NCI-H1092 (cell line): ENCODE measurements around the gene KCNJ6.
"Not testable (repeated sequence)": the region's sequence is repeated elsewhere in the genome, so short reads cannot be mapped to it uniquely, and the experiment has no call there.

Experiments used
- DNase-seq: peaks from one replicate; lab custom pipeline; 2025; lab: John Stamatoyannopoulos, UW

The KCNJ6 gene

GRCh38 chr21:37732927-37733326 lies 183.3 kb downstream of the KCNJ6 start:
- no peak for DNase-seq

- DNase-seq, result no peak
Observed at GRCh38 chr21:37724201-37724600, 192.1 kb downstream of the KCNJ6 start.

- DNase-seq, result no peak
Observed at GRCh38 chr21:37717534-37717933, 198.7 kb downstream of the KCNJ6 start.

- not testable (repeated sequence) for DNase-seq
Observed at GRCh38 chr21:37712569-37712934, 203.7 kb downstream of the KCNJ6 start.

DNA sequence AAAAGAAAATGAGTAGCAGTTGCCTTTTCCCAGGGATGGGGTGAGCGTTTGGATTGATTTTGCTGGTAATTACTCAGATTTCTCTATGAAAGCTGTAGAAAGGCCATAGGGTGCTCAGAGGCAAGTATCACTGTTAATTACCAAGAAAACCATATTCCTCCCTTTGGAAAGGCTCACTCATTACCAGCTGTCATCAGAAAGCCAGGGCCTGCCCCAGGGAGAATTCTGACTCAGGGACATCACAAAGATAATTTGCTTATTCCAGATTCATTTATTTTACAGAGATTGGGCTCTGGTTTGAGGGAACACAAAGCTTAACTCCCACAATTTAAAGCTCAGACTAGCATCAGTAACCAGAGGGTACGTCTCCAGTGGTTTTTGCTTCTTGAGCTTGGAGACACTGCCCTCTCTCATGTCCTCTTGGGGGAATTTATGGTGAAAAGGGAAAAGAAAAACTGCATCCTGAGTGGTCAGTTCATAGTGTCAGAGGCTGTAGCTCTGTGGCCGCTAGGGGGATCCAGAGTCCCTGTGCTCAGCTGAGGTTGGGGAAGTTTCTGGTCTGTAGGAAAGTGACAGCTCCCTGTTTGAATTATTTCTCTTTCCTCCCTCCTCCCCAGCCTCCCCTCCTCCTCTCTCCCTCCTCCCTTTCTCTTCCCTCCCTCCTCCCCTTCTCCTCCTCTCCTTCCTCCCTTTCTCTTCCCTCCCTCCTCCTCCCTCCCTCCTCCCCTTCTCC lies 204.3 kb downstream of the KCNJ6 start:
- peak; percentile 76 for DNase-seq

- peak; percentile 49 for DNase-seq
Observed at GRCh38 chr21:37711286-37711829, 204.9 kb downstream of the KCNJ6 start.

GRCh38 chr21:37710546-37711285 lies 205.5 kb downstream of the KCNJ6 start:
- peak; percentile 80 for DNase-seq

DNA sequence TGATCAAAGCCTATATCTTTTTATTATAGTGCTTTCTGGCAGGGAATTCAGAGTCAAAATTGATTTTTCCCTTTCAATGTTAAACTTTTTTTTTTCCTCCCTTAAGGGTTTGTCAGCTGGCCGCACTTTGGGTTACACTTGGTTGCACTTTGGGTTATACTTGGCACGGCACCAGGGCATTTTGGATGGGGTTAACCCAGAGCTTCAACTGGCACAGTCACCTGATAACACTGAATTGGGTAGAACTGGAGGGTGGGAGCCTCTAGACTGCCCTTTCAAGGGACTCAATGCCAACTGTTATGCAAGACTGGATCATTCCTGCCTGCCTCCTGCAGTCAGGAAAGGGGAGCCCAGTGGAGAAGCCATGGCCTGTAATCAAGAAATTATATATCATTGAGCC lies 211.5 kb downstream of the KCNJ6 start:
- peak; percentile 93 for DNase-seq

GRCh38 chr21:37702241-37702640 lies 214.0 kb downstream of the KCNJ6 start:
- DNase-seq, result no peak

DNA sequence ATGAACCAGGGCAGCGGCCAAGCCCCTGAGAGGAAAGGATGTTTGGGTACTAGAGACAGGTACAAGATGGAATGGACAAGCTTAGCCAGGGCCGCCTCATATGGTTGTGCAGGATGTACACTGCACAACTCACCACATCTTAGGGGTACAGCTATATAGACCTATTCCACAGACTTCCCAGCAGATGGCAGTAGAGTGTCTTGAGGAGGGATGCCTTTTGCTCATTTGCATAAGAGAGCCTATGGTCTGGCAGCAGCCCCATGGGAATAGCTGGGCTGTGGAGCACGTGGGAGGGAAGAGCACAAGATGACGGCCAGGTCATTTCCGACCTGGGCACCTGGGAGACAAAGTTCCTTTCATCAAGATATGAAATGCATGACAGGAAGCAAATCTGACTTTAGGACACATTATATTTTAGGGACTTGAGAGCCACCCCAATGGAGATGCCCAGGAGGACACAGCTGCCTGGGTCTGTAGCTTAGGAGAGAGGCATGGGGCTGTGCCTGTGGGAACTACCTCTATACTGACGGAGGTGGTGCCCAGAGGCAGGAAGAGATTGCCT lies 215.5 kb downstream of the KCNJ6 start:
- DNase-seq, result peak; percentile 90

DNA sequence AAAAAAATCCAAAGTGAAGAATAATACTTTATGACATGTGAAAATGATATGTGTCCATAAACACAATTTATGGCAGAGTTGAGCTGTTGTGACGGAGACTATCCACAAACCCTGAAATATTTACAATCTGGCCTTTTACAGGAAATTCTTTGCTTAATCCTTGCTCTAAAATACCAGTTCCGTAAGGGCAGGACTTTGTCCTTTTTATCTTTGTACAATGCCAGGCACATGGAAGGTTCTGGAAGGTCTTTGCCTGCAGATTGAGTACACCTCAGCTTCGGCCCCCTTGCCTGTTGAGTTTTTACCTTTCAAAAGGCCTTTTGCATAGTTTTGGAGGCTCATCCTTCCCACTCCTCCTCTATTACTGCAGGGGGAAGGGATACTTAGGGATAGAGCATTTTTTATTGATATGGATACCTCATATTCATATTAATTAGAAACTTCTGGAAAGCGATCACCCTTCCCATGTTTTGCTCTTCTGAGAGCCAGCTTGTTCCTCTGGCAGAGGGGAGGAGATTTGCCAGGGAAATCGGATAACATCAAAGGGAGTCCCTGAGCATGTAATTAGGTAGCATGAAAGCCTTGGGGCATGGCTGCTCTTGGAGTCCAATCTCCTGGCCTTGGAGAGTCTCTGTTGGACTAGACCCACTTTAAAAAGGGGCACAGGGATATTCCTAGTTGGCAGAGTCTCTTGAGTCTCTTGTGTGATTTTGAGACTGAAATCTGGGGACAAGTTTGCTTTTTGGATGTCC lies 217.1 kb downstream of the KCNJ6 start:
- DNase-seq, result no peak

DNA sequence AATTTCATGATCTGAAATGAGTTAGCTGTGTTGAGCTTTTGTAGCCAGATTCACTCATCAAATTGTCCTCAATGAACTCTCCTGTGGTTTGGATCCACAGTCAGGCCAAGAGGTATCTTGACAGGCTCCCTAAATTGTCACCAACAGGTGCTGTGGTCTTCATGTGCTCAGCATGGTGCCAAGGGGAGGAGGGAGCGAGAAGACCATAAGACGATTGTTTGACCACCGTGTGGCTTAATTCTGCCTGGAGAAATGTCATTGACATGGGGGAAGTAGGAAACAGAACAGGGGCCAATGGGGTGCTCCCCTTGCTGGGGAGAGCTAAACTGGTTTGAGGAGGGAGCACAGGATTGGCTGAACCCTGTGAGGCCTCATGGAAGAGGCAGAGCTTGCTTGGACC lies 219.3 kb downstream of the KCNJ6 start:
- no peak for DNase-seq

DNA sequence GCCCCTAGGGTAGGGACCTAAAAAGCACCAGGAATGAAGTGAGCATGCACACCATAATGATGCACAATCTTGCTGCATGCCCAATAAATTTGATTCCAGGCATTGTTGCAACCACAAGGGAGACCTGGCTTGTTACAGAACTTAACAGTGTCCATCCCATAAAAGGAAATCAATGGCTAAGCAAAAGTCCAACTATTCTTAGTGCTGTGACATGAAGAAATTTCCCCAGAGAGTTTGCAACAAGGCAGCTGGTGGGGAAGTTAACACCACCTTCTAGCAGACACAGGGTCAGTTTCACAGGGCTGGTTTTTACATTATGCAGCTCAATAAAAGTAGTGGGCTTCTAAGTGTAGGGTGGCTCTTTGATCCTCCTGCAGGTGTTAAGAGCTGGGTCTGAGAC lies 221.1 kb downstream of the KCNJ6 start:
- no peak for DNase-seq

GRCh38 chr21:37688952-37689659 lies 227.2 kb downstream of the KCNJ6 start:
- DNase-seq, result no peak

DNA sequence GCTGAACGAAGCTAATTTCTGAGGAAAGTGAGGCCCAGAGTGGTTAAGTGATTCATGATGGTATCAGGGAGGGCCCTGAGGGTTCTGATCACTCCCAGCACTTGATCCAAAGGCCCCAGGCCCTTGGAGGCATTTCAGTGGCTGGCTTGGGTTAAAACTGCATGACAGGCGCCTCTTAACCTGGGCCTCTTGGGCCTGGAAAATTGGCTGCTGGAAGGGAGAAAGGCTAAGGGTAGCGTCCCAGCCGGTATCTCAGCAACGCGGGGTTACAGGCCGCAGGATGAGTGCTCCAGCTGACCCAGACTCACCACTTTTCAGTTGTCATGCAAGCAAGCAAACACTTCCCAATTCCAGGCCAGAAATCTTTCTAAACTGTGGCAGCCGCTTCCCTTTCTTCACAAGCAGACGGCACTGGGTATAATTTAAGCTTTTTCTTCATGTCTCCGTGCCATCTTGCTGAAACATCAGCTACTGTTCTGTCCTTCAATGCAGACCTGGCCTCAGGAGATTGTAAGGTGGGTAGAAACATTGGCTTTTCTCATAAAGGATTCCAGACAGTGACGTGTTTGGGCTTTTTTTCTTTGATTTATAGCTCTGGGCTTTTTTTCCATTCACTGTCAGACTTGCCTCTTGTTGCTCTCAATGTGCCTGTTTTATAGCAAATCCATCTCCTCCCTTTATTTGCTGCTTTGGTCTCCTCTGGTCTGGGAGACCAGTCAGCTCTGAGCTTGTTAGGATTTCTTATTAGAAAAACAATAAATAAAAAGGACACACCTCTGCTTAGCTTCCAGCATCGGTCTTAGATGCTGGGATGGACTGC lies 229.1 kb downstream of the KCNJ6 start:
- DNase-seq, result no peak

- DNase-seq, result no peak
Observed at GRCh38 chr21:37684547-37684946, 231.7 kb downstream of the KCNJ6 start.

DNA sequence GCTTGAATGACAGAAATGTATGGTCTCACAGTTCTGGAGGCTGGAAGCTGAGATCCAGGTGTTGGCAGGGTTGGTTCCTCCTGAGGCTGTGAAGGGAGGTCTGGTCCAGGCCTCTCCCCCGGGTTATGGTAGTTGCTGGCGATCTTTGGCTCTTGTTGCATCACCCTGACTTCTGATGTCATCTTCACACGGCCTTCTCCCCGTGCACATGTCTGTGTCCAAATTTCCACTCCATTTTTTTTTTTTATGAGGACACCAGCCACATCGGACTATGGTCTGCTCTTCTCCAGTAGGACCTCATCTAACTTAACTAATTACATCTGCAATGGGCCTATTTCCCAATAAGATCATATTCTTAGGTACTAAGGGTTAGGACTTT lies 232.2 kb downstream of the KCNJ6 start:
- no peak for DNase-seq

DNA sequence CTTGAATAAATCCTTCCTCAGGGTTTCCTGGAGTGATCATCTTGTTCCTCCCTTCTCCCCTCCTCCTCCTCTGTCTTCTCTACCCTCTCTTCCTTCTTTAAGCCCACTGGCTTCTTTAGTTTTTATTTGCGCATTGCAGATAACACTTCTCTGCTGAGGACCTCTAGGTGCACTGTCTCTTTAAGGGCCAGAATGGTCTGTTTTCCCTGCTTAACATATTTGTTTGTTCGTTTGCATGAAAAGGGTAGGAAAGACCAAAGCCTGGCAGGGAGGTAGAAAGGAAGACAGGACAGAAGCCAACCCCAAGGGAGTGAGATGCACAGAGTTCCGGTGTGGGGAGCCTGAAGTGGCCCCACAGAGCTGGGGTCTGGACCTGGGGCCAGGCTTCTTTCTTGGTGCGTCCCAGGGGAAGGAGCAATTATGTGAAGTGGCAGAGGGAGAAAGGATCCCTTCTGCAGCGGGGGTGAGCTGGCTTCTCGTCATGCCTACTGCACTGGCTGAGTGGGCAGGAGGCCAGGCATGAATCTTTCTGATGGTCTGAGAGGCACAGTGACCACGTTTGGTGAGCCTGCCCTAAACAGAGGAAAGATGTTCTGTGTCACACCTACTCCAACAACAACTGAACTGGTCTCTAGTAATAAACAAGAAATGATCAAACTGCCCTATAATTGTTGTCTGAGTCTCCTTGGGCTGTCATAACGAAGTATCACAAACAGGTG lies 232.7 kb downstream of the KCNJ6 start:
- DNase-seq, result no peak

- no peak for DNase-seq
Observed at GRCh38 chr21:37682966-37683365, 233.3 kb downstream of the KCNJ6 start.

DNA sequence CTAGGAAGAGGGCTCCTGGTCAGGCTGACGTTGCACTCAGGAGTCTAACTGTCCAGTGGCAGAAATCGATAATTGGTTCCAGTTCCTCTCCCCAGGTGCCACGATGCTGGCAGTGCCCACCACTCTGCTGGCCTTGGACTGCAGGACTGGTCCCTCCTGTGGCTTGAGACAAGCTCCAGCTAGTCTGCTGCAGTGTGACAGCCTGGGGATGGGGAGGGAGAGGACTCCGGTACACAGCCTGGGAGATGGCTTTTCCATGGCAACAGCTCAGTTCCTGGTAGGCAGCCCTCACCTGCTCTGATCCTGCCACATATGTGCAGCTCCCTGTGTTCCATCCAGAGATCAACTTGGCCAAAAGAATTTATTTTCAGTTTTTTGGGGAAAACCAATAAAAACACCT lies 239.3 kb downstream of the KCNJ6 start:
- no peak for DNase-seq
